ENCODE data around the gene RERE. TPM values are rescaled to one million over a fixed set of nuclear protein-coding genes. Genes with fewer than 3 reads are reported as not detected.

RERE gene
- total RNA-seq, 2 donors from 2014 or later = 207 to 322 TPM

- Histone ChIP-seq H3K4me3 (no peak overlapping the region), H3K27me3 (replicated peaks; ENCODE audit: insufficient read depth) (no peaks in the 10 kb centered on the region), H3K36me3 (no peaks in the 10 kb centered on the region), H3K9me3 (no peaks in the 10 kb centered on the region), H3K4me1 (replicated peaks) (peaks cover 4% of the 10 kb centered on the region), H3K27ac (no peak overlapping the region)
- DNase-seq (ENCODE audit: low spot score) = no peak
- TF ChIP-seq, protein P1, sequence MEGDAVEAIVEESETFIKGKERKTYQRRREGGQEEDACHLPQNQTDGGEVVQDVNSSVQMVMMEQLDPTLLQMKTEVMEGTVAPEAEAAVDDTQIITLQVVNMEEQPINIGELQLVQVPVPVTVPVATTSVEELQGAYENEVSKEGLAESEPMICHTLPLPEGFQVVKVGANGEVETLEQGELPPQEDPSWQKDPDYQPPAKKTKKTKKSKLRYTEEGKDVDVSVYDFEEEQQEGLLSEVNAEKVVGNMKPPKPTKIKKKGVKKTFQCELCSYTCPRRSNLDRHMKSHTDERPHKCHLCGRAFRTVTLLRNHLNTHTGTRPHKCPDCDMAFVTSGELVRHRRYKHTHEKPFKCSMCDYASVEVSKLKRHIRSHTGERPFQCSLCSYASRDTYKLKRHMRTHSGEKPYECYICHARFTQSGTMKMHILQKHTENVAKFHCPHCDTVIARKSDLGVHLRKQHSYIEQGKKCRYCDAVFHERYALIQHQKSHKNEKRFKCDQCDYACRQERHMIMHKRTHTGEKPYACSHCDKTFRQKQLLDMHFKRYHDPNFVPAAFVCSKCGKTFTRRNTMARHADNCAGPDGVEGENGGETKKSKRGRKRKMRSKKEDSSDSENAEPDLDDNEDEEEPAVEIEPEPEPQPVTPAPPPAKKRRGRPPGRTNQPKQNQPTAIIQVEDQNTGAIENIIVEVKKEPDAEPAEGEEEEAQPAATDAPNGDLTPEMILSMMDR (IDR thresholded peaks at IDR 0.05) = no peak
- no peak for TF ChIP-seq POLR2AphosphoS5 (IDR thresholded peaks at IDR 0.05)
- no peak for TF ChIP-seq POLR2A (IDR thresholded peaks at IDR 0.05)
- WGBS = 92% methylated on average over 26 of the region's 26 CpGs
- intact Hi-C loops (cut with DNase I) = no loop called here
Measured at GRCh38 chr1:8338526-8339202, 478.8 kb downstream of the RERE start.

DNA sequence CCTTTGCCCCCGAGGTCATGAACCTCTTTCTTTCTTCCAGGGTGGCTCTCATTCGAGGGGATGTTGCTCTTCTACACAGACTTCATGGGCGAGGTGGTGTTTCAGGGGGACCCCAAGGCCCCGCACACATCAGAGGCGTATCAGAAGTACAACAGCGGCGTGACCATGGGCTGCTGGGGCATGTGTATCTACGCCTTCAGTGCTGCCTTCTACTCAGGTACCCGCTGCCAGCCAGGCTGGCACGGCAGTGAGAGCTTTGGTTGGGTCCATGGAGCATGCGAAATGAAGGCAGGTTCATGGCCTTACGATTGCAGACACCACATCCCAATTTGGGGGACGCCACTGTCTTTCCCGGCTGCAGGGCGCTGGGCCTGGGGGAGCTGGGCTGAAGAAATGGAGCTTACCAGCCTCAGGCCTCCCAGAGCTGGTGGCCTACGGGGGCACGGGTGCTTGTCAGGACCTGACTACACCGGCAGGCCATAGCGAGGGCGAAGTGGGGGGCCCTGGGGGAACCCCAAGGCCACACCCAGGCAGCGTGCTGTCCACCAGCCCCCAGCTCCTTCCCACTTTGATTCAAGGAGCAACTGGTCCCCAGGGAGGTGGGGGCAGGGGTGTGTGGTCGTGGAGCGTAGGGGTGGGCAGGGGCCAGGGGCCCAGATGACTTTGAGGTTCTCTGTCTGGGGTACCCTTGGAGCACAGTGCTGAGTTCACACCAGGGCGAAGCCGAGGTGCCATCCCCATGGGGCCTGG lies 479.5 kb downstream of the RERE start:
- no peak for DNase-seq (ENCODE audit: low spot score)
- TF ChIP-seq, protein P1 (IDR thresholded peaks at IDR 0.05) = no peak
- no peak for TF ChIP-seq POLR2A (IDR thresholded peaks at IDR 0.05)
- no peak for TF ChIP-seq POLR2AphosphoS5 (IDR thresholded peaks at IDR 0.05)
- H3K4me1 ChIP-seq (replicated peaks) = peaks cover under 1% of the 10 kb centered on the region
- H3K9me3 ChIP-seq = no peaks in the 10 kb centered on the region
- H3K27me3 ChIP-seq (replicated peaks; ENCODE audit: insufficient read depth) = no peaks in the 10 kb centered on the region
- intact Hi-C loops (cut with DNase I) = no loop called here
- no peak overlapping the region for H3K4me3 ChIP-seq
- H3K36me3 ChIP-seq = no peaks in the 10 kb centered on the region
- no peak overlapping the region for H3K27ac ChIP-seq
- WGBS = 95% methylated on average over 25 of the region's 25 CpGs

DNA sequence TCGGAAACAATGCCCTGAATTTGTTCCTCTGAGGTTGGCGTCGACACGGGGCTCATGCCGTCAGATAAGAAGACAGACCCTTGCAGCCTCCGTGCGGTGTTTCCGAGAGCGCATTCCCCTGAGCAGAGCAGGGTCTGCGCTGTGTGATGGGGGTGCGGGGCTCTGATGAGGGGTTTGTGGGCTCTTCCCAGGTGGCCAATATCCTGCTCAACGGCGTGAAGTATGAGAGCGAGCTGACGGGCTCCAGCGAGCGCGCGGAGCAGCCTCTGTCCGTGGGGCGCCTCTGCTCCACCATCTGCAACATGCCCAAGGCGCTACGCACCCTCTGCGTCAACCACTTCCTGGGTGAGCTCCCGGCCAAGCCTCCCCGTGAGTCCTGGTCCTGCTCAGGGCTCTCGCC lies 482.2 kb downstream of the RERE start:
- intact Hi-C loops (cut with DNase I) = no loop called here
- H3K4me3 ChIP-seq = no peak overlapping the region
- no peak for DNase-seq (ENCODE audit: low spot score)
- no peak overlapping the region for H3K27ac ChIP-seq
- no peaks in the 10 kb centered on the region for H3K27me3 ChIP-seq (replicated peaks; ENCODE audit: insufficient read depth)
- 95% methylated on average over 27 of the region's 27 CpGs for WGBS
- no peaks in the 10 kb centered on the region for H3K9me3 ChIP-seq
- TF ChIP-seq POLR2A (IDR thresholded peaks at IDR 0.05) = no peak
- TF ChIP-seq, protein P1 (IDR thresholded peaks at IDR 0.05) = no peak
- no peak for TF ChIP-seq POLR2AphosphoS5 (IDR thresholded peaks at IDR 0.05)
- no peaks in the 10 kb centered on the region for H3K36me3 ChIP-seq
- no peaks in the 10 kb centered on the region for H3K4me1 ChIP-seq (replicated peaks)

DNA sequence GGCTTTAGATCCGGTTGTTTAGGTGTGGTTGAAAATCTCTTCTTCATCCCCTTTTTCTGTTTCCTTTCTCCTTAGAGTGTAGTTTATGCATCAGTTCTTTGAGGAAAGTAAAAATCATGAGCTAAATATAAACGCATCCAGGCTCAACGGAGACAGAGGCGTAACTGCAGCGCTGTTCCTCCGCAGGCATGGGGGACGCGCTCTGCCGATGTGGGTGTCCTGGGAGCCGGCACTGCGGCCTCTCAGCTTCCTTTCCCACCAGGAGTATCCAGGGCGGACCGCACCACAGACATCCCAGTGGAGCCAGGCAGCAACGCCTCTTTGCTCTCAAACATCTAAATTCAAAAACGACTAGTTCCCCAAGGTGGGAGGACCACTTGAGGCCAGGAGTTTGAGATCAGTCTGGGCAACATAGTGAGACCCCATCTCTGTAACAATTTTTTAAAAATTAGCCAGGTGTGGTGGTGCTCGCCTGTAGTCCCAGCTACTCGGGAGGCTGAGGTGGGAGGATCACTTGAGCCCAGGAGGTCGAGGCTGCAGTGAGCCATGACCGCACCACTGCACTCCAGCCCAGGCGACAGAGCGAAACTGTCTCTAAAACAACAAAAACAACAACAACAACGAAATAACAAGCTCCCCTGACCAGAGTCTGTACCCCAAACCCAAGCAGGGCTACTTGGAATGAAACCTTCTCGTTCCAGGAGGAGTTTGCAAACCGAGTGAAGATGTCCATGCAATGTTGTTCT lies 483.2 kb downstream of the RERE start:
- Histone ChIP-seq H3K36me3 (no peaks in the 10 kb centered on the region), H3K27me3 (replicated peaks; ENCODE audit: insufficient read depth) (no peaks in the 10 kb centered on the region), H3K4me1 (replicated peaks) (no peaks in the 10 kb centered on the region), H3K27ac (peak overlapping the region in 1 of 2 donors; percentile 15), H3K4me3 (no peak overlapping the region), H3K9me3 (no peaks in the 10 kb centered on the region)
- TF ChIP-seq, protein P1 (IDR thresholded peaks at IDR 0.05) = no peak
- TF ChIP-seq POLR2AphosphoS5 (IDR thresholded peaks at IDR 0.05) (no peak), POLR2A (IDR thresholded peaks at IDR 0.05) (no peak)
- WGBS = 93% methylated on average over 24 of the region's 24 CpGs
- intact Hi-C loops (cut with DNase I) = no loop called here
- no peak for DNase-seq (ENCODE audit: low spot score)
